Loucy (cell line): ENCODE results near the gene MAGEB5.
"Not testable (repeated sequence)": the region's sequence is repeated elsewhere in the genome, so short reads cannot be mapped to it uniquely, and the experiment has no call there.

Experiments used
- H2AFZ ChIP-seq: fragments of 200-600 bp; sonication (generic); 2 replicates; pipeline ENCODE4 v1.6.0; 2016; ENCODE audit warnings: antibody characterized with exemption, mild to moderate bottlenecking, low read length, moderate library complexity
- H3F3A ChIP-seq: fragments of 200-600 bp; 2 replicates; pipeline ENCODE4 v1.6.0; 2016; ENCODE audit warnings: antibody characterized with exemption, low read depth, mild to moderate bottlenecking
- H3K27me3 ChIP-seq: fragments of 200-600 bp; sonication (generic); 2 replicates; pipeline ENCODE4 v1.6.1; 2014; ENCODE audit warnings: low read length, mild to moderate bottlenecking; ENCODE audit not compliant: insufficient read depth, poor library complexity, severe bottlenecking
- H3K36me3 ChIP-seq: fragments of 200-600 bp; sonication (generic); 2 replicates; pipeline ENCODE4 v1.6.1; 2016; ENCODE audit warnings: low read length; ENCODE audit not compliant: insufficient read depth
- H3K4me1 ChIP-seq: fragments of 200-600 bp; sonication (generic); 2 replicates; pipeline ENCODE4 v1.5.1; 2014; ENCODE audit warnings: low read length, mild to moderate bottlenecking; ENCODE audit not compliant: insufficient read depth, poor library complexity, severe bottlenecking
- H3K4me2 ChIP-seq: fragments of 200-600 bp; sonication (generic); 2 replicates; pipeline ENCODE4 v1.6.0; 2014; ENCODE audit warnings: antibody characterized with exemption, low read length, low read depth, mild to moderate bottlenecking; ENCODE audit not compliant: poor library complexity, severe bottlenecking
- H3K4me3 ChIP-seq: fragments of 200-600 bp; sonication (generic); 2 replicates; pipeline ENCODE4 v1.5.1; 2014; ENCODE audit warnings: low read length, mild to moderate bottlenecking, mixed read lengths; ENCODE audit not compliant: poor library complexity, severe bottlenecking
- H3K79me2 ChIP-seq: fragments of 200-600 bp; sonication (generic); 2 replicates; pipeline ENCODE4 v1.6.1; 2014; ENCODE audit warnings: low read length; ENCODE audit not compliant: insufficient read depth
- H3K9ac ChIP-seq: fragments of 200-600 bp; sonication (generic); 2 replicates; pipeline ENCODE4 v1.6.0; 2014; ENCODE audit warnings: mild to moderate bottlenecking, low read depth, low read length, moderate library complexity; ENCODE audit not compliant: poor library complexity, severe bottlenecking
- H3K9me2 ChIP-seq: fragments of 200-600 bp; sonication (generic); replicated peaks from 2 replicates; pipeline ENCODE4 v1.6.1; 2016; ENCODE audit warnings: low read depth, low read length, mixed read lengths
- H3K9me3 ChIP-seq: fragments of 200-600 bp; sonication (generic); 2 replicates; pipeline ENCODE4 v1.6.1; 2014; ENCODE audit warnings: mild to moderate bottlenecking, antibody characterized with exemption, low read length, low read depth; ENCODE audit not compliant: insufficient read depth
- H4K20me1 ChIP-seq: fragments of 200-600 bp; sonication (generic); 2 replicates; pipeline ENCODE4 v1.6.0; 2014; ENCODE audit warnings: antibody characterized with exemption, low read length, mild to moderate bottlenecking; ENCODE audit not compliant: insufficient read depth, poor library complexity, severe bottlenecking
- EZH2phosphoT487 ChIP-seq: fragments of 200-600 bp; IDR thresholded peaks from 2 replicates; pipeline ENCODE4 v1.6.1; 2018; ENCODE audit warnings: antibody characterized with exemption, mild to moderate bottlenecking, moderate library complexity, borderline replicate concordance
- TF ChIP-seq, protein P1 (sequence below): fragments of 200-600 bp; sonication (generic); conservative IDR thresholded peaks from 2 replicates; pipeline ENCODE4 v1.5.1; 2014; ENCODE audit warnings: mild to moderate bottlenecking, antibody characterized with exemption, low read length

Gene MAGEB5

GRCh38 chrX:26215869-26216268 lies at the start of gene MAGEB5:
Gene MAGEB5, plus strand, starts transcription at chrX:26216169. Its CDS starts 1,133 bp downstream, at chrX:26217302.
- H4K20me1 ChIP-seq, result no peaks in the 10 kb centered on the region
- no peaks in the 10 kb centered on the region for H3K9me3 ChIP-seq
- no peak within 1 kb of the TSS for H3K4me3 ChIP-seq
- no peaks in the 10 kb centered on the region for H3K36me3 ChIP-seq
- no peak within 1 kb of the TSS for H3K4me2 ChIP-seq
- no peaks in the 10 kb centered on the region for H3K9me2 ChIP-seq
- no peak within 1 kb of the TSS for H2AFZ ChIP-seq
- H3K4me1 ChIP-seq, result no peaks in the 10 kb centered on the region
- no peaks in the 10 kb centered on the region for H3K27me3 ChIP-seq
- no peaks in the 10 kb centered on the region for H3K79me2 ChIP-seq
- TF ChIP-seq, protein P1, sequence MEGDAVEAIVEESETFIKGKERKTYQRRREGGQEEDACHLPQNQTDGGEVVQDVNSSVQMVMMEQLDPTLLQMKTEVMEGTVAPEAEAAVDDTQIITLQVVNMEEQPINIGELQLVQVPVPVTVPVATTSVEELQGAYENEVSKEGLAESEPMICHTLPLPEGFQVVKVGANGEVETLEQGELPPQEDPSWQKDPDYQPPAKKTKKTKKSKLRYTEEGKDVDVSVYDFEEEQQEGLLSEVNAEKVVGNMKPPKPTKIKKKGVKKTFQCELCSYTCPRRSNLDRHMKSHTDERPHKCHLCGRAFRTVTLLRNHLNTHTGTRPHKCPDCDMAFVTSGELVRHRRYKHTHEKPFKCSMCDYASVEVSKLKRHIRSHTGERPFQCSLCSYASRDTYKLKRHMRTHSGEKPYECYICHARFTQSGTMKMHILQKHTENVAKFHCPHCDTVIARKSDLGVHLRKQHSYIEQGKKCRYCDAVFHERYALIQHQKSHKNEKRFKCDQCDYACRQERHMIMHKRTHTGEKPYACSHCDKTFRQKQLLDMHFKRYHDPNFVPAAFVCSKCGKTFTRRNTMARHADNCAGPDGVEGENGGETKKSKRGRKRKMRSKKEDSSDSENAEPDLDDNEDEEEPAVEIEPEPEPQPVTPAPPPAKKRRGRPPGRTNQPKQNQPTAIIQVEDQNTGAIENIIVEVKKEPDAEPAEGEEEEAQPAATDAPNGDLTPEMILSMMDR, result no peak
- no peak for TF ChIP-seq EZH2phosphoT487
- H3K9ac ChIP-seq, result no peak within 1 kb of the TSS
- H3F3A ChIP-seq, result no peaks in the 10 kb centered on the region

- Histone ChIP-seq H3K4me1 (no peaks in the 10 kb centered on the region), H3K27me3 (no peaks in the 10 kb centered on the region), H3K36me3 (no peaks in the 10 kb centered on the region), H3K4me2 (no peak within 1 kb of the TSS), H3K79me2 (no peaks in the 10 kb centered on the region), H3F3A (no peaks in the 10 kb centered on the region), H3K9me2 (no peaks in the 10 kb centered on the region), H3K9me3 (no peaks in the 10 kb centered on the region), H2AFZ (no peak within 1 kb of the TSS), H4K20me1 (no peaks in the 10 kb centered on the region), H3K9ac (no peak within 1 kb of the TSS), H3K4me3 (no peak within 1 kb of the TSS)
- no peak for TF ChIP-seq EZH2phosphoT487
- TF ChIP-seq, protein P1, result no peak
Measured at GRCh38 chrX:26192204-26192603, 23.8 kb upstream of the MAGEB5 start, which contains the start of gene MAGEB6. Gene MAGEB6, plus strand, starts transcription at chrX:26192440. Its CDS starts 1,407 bp downstream, at chrX:26193847.

DNA sequence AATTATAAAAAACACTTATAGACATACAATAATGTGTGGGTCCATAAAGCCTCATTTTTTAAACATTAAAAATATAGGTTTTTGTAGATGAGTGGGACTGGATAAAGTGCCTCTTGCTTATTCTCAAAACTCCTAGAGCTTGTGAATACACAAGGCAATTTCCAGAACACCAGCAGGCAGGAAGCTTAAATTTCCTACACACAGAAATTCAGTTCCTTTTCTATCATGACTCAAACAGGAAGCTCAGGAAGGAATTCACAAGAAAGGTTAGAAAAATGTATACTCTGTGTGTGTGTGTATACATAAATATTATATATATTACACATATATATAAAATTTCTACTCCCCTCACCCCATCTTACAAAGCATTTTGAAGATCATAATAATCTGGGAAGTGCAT lies 12.4 kb upstream of the MAGEB5 start:
- no peak overlapping the region for H2AFZ ChIP-seq
- H3K27me3 ChIP-seq, result no peaks in the 10 kb centered on the region
- H3K4me1 ChIP-seq, result no peaks in the 10 kb centered on the region
- no peaks in the 10 kb centered on the region for H3K9me2 ChIP-seq
- H3K36me3 ChIP-seq, result no peaks in the 10 kb centered on the region
- H3K9ac ChIP-seq, result no peak overlapping the region
- no peaks in the 10 kb centered on the region for H4K20me1 ChIP-seq
- no peaks in the 10 kb centered on the region for H3F3A ChIP-seq
- no peaks in the 10 kb centered on the region for H3K79me2 ChIP-seq
- no peaks in the 10 kb centered on the region for H3K9me3 ChIP-seq
- TF ChIP-seq, protein P1, result no peak
- TF ChIP-seq EZH2phosphoT487, result no peak
- H3K4me3 ChIP-seq, result no peak overlapping the region
- no peak overlapping the region for H3K4me2 ChIP-seq

GRCh38 chrX:26204717-26205116 lies 11.3 kb upstream of the MAGEB5 start:
- not testable (repeated sequence) for H3K9ac ChIP-seq, H3K27me3 ChIP-seq, H2AFZ ChIP-seq, H3K9me3 ChIP-seq, H3K4me2 ChIP-seq, H3K79me2 ChIP-seq, H3K36me3 ChIP-seq, H3F3A ChIP-seq, H3K4me1 ChIP-seq, H3K4me3 ChIP-seq, H3K9me2 ChIP-seq, H4K20me1 ChIP-seq
